H1 (cell line): Measurements from ENCODE around the gene TRAPPC2. TPM values are rescaled to one million over a fixed set of nuclear protein-coding genes. Genes with fewer than 3 reads are reported as not detected.

Source experiments
- BCL11A ChIP-seq, 2 experiments: IDR thresholded peaks; one replicate each; pipeline ENCODE4 v1.6.1; 2011; ENCODE audit warnings: low read depth in 2 of 2, low read length in 2 of 2, mild to moderate bottlenecking in 2 of 2
- CBX5 ChIP-seq: fragments of 300-800, 300-1000 bp; sonication (generic); IDR thresholded peaks from 2 replicates; pipeline ENCODE4 v1.7.1; 2016; ENCODE audit warnings: antibody characterized with exemption, low read length, low read depth
- CHD7 ChIP-seq: fragments of 300-600 bp; sonication (generic); IDR thresholded peaks from 2 replicates; pipeline ENCODE4 v1.7.1; 2012; ENCODE audit warnings: low read length, moderate library complexity, mild to moderate bottlenecking, inconsistent platforms; ENCODE audit not compliant: insufficient replicate concordance
- E2F6 ChIP-seq: IDR thresholded peaks from 2 replicates; pipeline ENCODE4 v1.6.1; 2012; ENCODE audit warnings: inconsistent platforms
- KDM5A ChIP-seq: fragments of 200-600 bp; IDR thresholded peaks from 2 replicates; pipeline ENCODE4 v1.7.1; 2012; ENCODE audit warnings: mild to moderate bottlenecking, low read length, inconsistent platforms, mixed read lengths
- POLR2A ChIP-seq, 2 experiments: IDR thresholded peaks; 1 replicate in 1 of 2; 2 replicates in 1 of 2; pipeline ENCODE4 v1.6.1; 2011; ENCODE audit warnings: low read depth in 2 of 2, low read length in 2 of 2, mild to moderate bottlenecking in 2 of 2; ENCODE audit errors: control extremely low read depth in 1 of 2
- RFX5 ChIP-seq: IDR thresholded peaks from 2 replicates; pipeline ENCODE4 v1.6.1; 2011; ENCODE audit warnings: low read depth, low read length, improper control_type of control experiment, borderline replicate concordance
- RXRA ChIP-seq: IDR thresholded peaks from 2 replicates; pipeline ENCODE4 v1.6.1; 2011; ENCODE audit warnings: low read depth, mild to moderate bottlenecking, low read length, moderate library complexity; ENCODE audit not compliant: insufficient read depth
- SAP30 ChIP-seq: fragments of 300-600 bp; sonication (generic); IDR thresholded peaks from 2 replicates; pipeline ENCODE4 v1.7.1; 2012; ENCODE audit warnings: low read length, moderate library complexity, mild to moderate bottlenecking, inconsistent platforms; ENCODE audit not compliant: insufficient read depth, insufficient replicate concordance
- USF2 ChIP-seq: IDR thresholded peaks from 2 replicates; pipeline ENCODE4 v1.6.1; 2011; ENCODE audit warnings: low read length, improper control_type of control experiment
- polyA plus RNA-seq, 7 experiments: library from polyadenylated mRNA; depleted of rRNA in 3 of 7; stranded (reverse) in 5 of 7; unstranded in 2 of 7; fragments of >200 nt in 5 of 7; fragments of 200-250 nt in 2 of 7; gene quantifications; 1 replicate in 5 of 7; 2 replicates in 1 of 7; 4 replicates in 1 of 7; pipeline versions ENCODE4 v1.2.1 to v1.2.3, GENCODE V29; 2011 to 2013; ENCODE audit warnings: missing spikeins in 2 of 7, mixed read lengths in 2 of 7
- total RNA-seq: library from RNA; stranded (reverse); fragmentation: NEBNext Ultra II Directional; extraction: Animal tissue kit (Norgen Biotek cat#: 25700); gene quantifications from 2 replicates; pipeline ENCODE4 v1.2.1, GENCODE V29; 2021

Gene TRAPPC2
- total and polyA plus RNA-seq, 2 of the 8 experiments (the other 6 are each of a cell fraction or from before 2014, with no cell fraction given), result 6.7 to 10.8 TPM

GRCh38 chrX:13748486-13748885 is 14.1 kb upstream of the TRAPPC2 start (continued):
- TF ChIP-seq CHD7 (no peak), CBX5 (no peak), KDM5A (no peak), POLR2A (IDR thresholded peaks at IDR 0.05; ENCODE audit: control extremely low read depth in 1 of 2, low read depth in 2 of 2, low read length in 2 of 2) (no peak), BCL11A (IDR thresholded peaks at IDR 0.05; ENCODE audit: low read depth in 2 of 2, low read length in 2 of 2) (no peak), USF2 (no peak), E2F6 (no peak), RFX5 (no peak), SAP30 (no peak), RXRA (no peak)
